ENCODE measurements around the gene ANXA5.

DNA sequence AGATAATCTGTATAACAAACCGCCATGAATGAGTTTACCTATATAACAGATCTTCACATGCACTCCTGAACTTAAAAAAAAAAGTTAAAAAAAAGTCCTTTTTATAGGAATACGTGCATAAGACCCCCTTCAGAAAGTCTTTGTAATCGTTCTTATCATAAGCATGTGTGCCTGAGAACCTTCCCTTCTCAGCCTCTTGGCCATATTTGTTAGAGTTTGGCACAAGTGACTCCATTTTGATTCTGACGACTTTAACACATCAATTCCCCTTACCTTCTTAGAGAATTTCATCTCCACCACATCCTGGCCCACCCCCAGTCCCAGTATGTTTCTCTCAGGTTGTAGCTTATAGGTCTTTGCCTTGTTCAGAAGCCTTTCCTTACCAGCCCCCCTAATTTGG, 16.0 kb upstream of the ANXA5 start:
- TF ChIP-seq, protein P1, sequence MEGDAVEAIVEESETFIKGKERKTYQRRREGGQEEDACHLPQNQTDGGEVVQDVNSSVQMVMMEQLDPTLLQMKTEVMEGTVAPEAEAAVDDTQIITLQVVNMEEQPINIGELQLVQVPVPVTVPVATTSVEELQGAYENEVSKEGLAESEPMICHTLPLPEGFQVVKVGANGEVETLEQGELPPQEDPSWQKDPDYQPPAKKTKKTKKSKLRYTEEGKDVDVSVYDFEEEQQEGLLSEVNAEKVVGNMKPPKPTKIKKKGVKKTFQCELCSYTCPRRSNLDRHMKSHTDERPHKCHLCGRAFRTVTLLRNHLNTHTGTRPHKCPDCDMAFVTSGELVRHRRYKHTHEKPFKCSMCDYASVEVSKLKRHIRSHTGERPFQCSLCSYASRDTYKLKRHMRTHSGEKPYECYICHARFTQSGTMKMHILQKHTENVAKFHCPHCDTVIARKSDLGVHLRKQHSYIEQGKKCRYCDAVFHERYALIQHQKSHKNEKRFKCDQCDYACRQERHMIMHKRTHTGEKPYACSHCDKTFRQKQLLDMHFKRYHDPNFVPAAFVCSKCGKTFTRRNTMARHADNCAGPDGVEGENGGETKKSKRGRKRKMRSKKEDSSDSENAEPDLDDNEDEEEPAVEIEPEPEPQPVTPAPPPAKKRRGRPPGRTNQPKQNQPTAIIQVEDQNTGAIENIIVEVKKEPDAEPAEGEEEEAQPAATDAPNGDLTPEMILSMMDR (IDR thresholded peaks at IDR 0.05; ENCODE audit: insufficient read depth, low read length): no peak
- no peak for TF ChIP-seq POLR2AphosphoS5 (IDR thresholded peaks at IDR 0.05; ENCODE audit: low read depth)
- TF ChIP-seq, protein P2, sequence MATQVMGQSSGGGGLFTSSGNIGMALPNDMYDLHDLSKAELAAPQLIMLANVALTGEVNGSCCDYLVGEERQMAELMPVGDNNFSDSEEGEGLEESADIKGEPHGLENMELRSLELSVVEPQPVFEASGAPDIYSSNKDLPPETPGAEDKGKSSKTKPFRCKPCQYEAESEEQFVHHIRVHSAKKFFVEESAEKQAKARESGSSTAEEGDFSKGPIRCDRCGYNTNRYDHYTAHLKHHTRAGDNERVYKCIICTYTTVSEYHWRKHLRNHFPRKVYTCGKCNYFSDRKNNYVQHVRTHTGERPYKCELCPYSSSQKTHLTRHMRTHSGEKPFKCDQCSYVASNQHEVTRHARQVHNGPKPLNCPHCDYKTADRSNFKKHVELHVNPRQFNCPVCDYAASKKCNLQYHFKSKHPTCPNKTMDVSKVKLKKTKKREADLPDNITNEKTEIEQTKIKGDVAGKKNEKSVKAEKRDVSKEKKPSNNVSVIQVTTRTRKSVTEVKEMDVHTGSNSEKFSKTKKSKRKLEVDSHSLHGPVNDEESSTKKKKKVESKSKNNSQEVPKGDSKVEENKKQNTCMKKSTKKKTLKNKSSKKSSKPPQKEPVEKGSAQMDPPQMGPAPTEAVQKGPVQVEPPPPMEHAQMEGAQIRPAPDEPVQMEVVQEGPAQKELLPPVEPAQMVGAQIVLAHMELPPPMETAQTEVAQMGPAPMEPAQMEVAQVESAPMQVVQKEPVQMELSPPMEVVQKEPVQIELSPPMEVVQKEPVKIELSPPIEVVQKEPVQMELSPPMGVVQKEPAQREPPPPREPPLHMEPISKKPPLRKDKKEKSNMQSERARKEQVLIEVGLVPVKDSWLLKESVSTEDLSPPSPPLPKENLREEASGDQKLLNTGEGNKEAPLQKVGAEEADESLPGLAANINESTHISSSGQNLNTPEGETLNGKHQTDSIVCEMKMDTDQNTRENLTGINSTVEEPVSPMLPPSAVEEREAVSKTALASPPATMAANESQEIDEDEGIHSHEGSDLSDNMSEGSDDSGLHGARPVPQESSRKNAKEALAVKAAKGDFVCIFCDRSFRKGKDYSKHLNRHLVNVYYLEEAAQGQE (IDR thresholded peaks at IDR 0.05; ENCODE audit: insufficient replicate concordance, low read depth): no peak
